Osteocyte (in vitro differentiated cells): Measurements from ENCODE around the gene RGS16. TPM values are rescaled to one million over a fixed set of nuclear protein-coding genes. Genes with fewer than 3 reads are reported as not detected.

ENCODE experiments used
- DNase-seq: peaks from one replicate; pipeline ENCODE4 v3.0.0; 2021; ENCODE audit warnings: mixed read lengths; ENCODE audit not compliant: unreplicated experiment; ENCODE audit errors: extremely low spot score
- H3K27ac Mint-ChIP-seq: one replicate; pipeline ENCODE4 v1.8.0; 2021; ENCODE audit warnings: mild to moderate bottlenecking, mixed read lengths; ENCODE audit not compliant: unreplicated experiment
- H3K27me3 Mint-ChIP-seq: one replicate; pipeline ENCODE4 v1.8.0; 2021; ENCODE audit warnings: mixed read lengths; ENCODE audit not compliant: unreplicated experiment
- H3K36me3 Mint-ChIP-seq: one replicate; pipeline ENCODE4 v1.8.0; 2021; ENCODE audit warnings: mixed read lengths; ENCODE audit not compliant: unreplicated experiment
- H3K4me1 Mint-ChIP-seq: one replicate; pipeline ENCODE4 v1.8.0; 2021; ENCODE audit warnings: mixed read lengths; ENCODE audit not compliant: unreplicated experiment
- H3K4me3 Mint-ChIP-seq: one replicate; pipeline ENCODE4 v1.8.0; 2021; ENCODE audit warnings: mild to moderate bottlenecking, moderate library complexity, mixed read lengths; ENCODE audit not compliant: unreplicated experiment
- H3K9me3 Mint-ChIP-seq: one replicate; pipeline ENCODE4 v1.8.0; 2021; ENCODE audit warnings: mixed read lengths; ENCODE audit not compliant: unreplicated experiment
- CTCF ChIP-seq: fragments of 200-600 bp; sonication (generic); IDR thresholded peaks from 2 replicates; pipeline ENCODE4 v1.5.0; 2021; ENCODE audit warnings: antibody characterized with exemption, mild to moderate bottlenecking, moderate library complexity
- total RNA-seq: library from RNA; stranded (reverse); gene quantifications from 2 replicates; pipeline ENCODE4 v1.2.1, GENCODE V29; 2021

The RGS16 gene
- total RNA-seq, 1 donor from 2014 or later = 0.48 TPM

DNA sequence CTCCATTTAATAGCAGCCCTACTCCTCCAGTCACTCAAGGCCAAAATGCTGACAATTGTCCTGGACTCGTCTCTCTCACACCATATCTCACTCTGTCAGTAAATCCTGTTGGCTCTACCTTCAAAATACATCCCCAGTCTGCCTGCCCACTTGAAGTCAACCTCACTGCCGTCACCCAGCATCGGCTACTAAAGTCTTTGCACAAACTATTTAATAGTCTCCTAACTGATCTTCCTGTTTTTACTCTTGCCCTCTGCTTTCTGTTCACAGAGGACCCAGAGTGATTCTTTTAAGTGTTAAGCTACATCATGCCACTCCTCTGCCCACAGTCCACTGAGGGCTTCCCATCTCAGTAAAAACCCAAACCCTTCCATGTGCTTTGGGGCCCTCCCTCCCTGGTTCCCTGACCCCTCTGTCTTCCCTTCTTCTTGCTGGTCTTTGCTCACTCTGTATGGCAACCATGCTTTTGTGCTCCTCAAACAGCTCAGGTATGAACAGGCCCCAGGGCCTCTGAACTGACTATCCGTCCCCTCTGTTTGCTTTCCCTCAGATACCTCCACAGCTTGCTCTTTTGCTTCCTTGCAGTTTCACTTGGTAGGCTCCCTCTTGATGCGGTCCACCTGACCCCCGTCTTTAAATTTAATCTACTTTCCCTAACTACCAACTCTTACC is 34.1 kb downstream of the RGS16 start:
- no peaks in the 10 kb centered on the region for H3K36me3 Mint-ChIP-seq
- H3K9me3 Mint-ChIP-seq = peaks cover 6% of the 10 kb centered on the region
- H3K27me3 Mint-ChIP-seq = no peaks in the 10 kb centered on the region
- H3K4me1 Mint-ChIP-seq = no peaks in the 10 kb centered on the region
- no peak for TF ChIP-seq CTCF
- H3K4me3 Mint-ChIP-seq = no peak overlapping the region
- no peak overlapping the region for H3K27ac Mint-ChIP-seq
- no peak for DNase-seq

DNA sequence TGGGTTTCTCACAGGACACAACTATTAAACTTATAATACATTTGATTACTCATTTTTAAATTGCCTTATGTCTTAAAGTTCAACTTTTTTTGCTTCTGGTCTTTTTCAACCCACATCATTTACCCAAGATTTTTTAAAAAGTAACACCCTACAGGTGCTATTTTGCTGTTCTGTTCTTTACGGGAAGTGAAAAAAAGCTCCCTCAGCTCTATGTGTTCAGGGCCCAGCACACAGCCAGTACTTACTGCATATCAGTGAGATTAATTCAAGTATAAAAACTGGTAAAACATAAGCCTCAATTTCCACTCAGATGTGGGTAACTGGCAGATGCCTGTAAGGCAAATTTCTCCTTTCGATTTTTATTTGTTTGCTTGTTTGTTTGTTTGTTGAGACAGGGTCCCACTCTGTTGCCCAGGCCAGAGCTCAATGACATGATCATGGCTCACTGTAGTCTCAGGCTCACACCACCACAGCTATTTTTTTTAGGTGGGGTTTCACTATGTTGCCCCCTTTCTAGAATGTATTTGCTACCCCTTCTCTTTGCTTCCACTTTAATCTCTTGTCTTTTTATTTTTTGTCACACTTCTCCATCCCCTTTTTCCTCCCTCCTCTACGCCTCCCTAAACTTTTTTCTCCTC is 35.4 kb downstream of the RGS16 start:
- H3K4me3 Mint-ChIP-seq = no peak overlapping the region
- no peak for DNase-seq
- H3K4me1 Mint-ChIP-seq = no peaks in the 10 kb centered on the region
- TF ChIP-seq CTCF = no peak
- H3K27ac Mint-ChIP-seq = no peak overlapping the region
- H3K36me3 Mint-ChIP-seq = no peaks in the 10 kb centered on the region
- no peaks in the 10 kb centered on the region for H3K27me3 Mint-ChIP-seq
- H3K9me3 Mint-ChIP-seq = peaks cover 6% of the 10 kb centered on the region

- Mint-ChIP-seq H3K27me3 (no peaks in the 10 kb centered on the region), H3K4me3 (no peak overlapping the region), H3K9me3 (peaks cover 6% of the 10 kb centered on the region), H3K27ac (no peak overlapping the region), H3K36me3 (no peaks in the 10 kb centered on the region), H3K4me1 (no peaks in the 10 kb centered on the region)
- no peak for TF ChIP-seq CTCF
- DNase-seq = no peak
Measured at GRCh38 chr1:182567629-182568028, 36.6 kb downstream of the RGS16 start.

DNA sequence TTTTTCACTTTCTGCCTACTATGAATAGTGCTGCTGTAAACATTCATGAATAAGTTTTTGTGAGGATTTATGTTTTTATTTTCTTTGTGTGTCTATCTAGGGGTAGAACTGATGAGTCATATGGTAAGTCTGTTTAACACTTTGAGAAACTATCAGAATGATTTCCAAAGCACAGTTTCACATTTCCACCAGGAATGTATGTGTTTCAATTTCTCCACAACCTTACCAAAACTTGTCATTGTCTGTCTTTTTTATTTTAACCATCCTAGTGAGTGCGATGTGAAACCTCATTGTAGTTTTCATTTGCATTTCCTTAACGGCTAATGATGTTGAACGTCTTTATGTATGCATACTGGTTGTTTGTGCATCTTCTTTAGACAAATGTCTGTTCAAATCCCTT is 38.7 kb downstream of the RGS16 start:
- no peak for DNase-seq

More for the DNA sequence above, 38.7 kb downstream of the RGS16 start:
- Mint-ChIP-seq H3K27me3 (no peaks in the 10 kb centered on the region), H3K36me3 (no peaks in the 10 kb centered on the region), H3K4me1 (no peaks in the 10 kb centered on the region), H3K9me3 (peaks cover 6% of the 10 kb centered on the region), H3K4me3 (no peak overlapping the region), H3K27ac (no peak overlapping the region)
- TF ChIP-seq CTCF = no peak
